Stimulated activated naive CD8-positive, alpha-beta T cell treated with anti-CD3 and anti-CD28 coated beads, Interleukin-15, Interleukin-2, amounts not matched to agents 100 ng/mL and 50 ng/mL, for 24 hours (primary cell): ENCODE results near the gene DPEP1.

Source experiments
- H3K27ac Mint-ChIP-seq: one replicate; pipeline ENCODE4 v1.8.0; 2021; ENCODE audit warnings: mild to moderate bottlenecking, mixed read lengths
- H3K27me3 Mint-ChIP-seq: one replicate; pipeline ENCODE4 v1.8.0; 2021; ENCODE audit warnings: mixed read lengths
- H3K36me3 Mint-ChIP-seq: one replicate; pipeline ENCODE4 v1.8.0; 2021; ENCODE audit warnings: low read depth, mixed read lengths
- H3K4me1 Mint-ChIP-seq: one replicate; pipeline ENCODE4 v1.8.0; 2021; ENCODE audit warnings: low read depth, mixed read lengths
- H3K4me3 Mint-ChIP-seq: one replicate; pipeline ENCODE4 v1.8.0; 2021; ENCODE audit warnings: mild to moderate bottlenecking, mixed read lengths
- H3K9me3 Mint-ChIP-seq: one replicate; pipeline ENCODE4 v1.8.0; 2021; ENCODE audit warnings: mixed read lengths

DPEP1 gene

DNA sequence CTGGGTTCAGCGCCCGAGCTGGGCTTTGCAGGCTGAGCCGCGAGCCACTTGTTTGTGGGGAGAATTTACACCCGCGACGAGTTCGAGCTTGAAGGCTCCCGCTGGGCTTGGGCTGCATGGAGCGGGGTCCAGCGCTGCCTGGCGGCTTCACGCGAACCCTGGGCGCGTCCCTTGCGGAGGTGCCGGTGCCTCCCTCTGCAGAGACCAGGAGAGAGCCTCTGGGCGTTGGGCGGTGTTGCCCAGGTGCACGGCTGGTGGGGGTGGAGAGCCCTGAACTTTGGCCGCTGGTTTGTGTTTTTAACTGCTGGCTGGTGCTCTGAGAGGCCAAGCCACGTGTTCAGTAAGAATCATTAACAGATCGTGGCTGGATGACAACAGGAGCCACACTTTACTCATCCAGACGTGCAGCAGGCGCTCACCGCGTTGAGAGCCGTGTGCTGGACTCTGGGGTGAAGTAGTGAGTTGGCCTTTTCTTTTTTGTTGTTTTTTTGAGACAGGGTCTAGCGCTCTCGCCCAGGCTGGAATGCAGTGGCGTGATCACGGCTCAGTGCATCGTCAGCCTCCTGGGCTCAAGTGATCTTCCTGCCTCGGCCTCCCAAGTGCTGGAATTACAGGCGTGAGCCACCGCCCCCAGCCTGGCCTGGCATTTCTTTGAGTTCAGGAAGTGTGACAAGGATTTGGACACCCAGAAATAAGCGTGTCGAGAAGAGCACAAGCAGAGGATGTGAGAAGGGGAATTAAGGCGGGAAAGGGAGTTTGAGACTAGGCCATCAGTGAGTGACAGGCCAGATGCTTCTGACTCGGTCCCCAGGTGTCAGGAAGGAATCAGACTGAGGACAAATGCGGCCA is 73.9 kb downstream of the DPEP1 start:
- Mint-ChIP-seq H3K4me3 (peak overlapping the region; percentile 90), H3K9me3 (no peaks in the 10 kb centered on the region), H3K27me3 (no peaks in the 10 kb centered on the region), H3K4me1 (peaks cover 19% of the 10 kb centered on the region), H3K36me3 (peaks cover 19% of the 10 kb centered on the region), H3K27ac (peak overlapping the region; percentile 89)
